H9 (cell line): ENCODE results near the gene HLF. TPM values are rescaled to one million over a fixed set of nuclear protein-coding genes. Genes with fewer than 3 reads are reported as not detected.
A peak's percentile ranks its signal among the peaks of the same experiment; 100 is the strongest.

Experiments
- DNase-seq: peaks from one replicate; pipeline ENCODE4 v3.0.0-alpha.2; 2017
- H2AFZ ChIP-seq: one replicate; pipeline ENCODE4 v1.6.1; 2013; ENCODE audit warnings: mild to moderate bottlenecking, low read length, control low read depth, moderate library complexity
- H2AK5ac ChIP-seq: 2 replicates; pipeline ENCODE4 v1.6.1; 2013; ENCODE audit warnings: low read length, control low read depth, mixed read lengths; ENCODE audit not compliant: insufficient read length
- H2BK120ac ChIP-seq: one replicate; pipeline ENCODE4 v1.6.1; 2013; ENCODE audit warnings: low read depth, mild to moderate bottlenecking, low read length, control low read depth, inconsistent platforms; ENCODE audit not compliant: poor library complexity, severe bottlenecking
- H2BK12ac ChIP-seq: 2 replicates; pipeline ENCODE4 v1.6.1; 2013; ENCODE audit warnings: low read length, control low read depth, mixed read lengths, low read depth; ENCODE audit not compliant: insufficient read length
- H2BK15ac ChIP-seq: 2 replicates; pipeline ENCODE4 v1.6.1; 2013; ENCODE audit warnings: low read depth, low read length, control low read depth
- H2BK20ac ChIP-seq: one replicate; pipeline ENCODE4 v1.6.1; 2013; ENCODE audit warnings: low read depth, mild to moderate bottlenecking, low read length, control low read depth, inconsistent platforms; ENCODE audit not compliant: poor library complexity, severe bottlenecking
- H2BK5ac ChIP-seq: 2 replicates; pipeline ENCODE4 v1.6.1; 2013; ENCODE audit warnings: low read length, control low read depth, mixed read lengths; ENCODE audit not compliant: insufficient read length
- H3K14ac ChIP-seq: 2 replicates; pipeline ENCODE4 v1.6.1; 2013; ENCODE audit warnings: low read length, control low read depth; ENCODE audit not compliant: insufficient read depth
- H3K18ac ChIP-seq: 2 replicates; pipeline ENCODE4 v1.6.1; 2013; ENCODE audit warnings: low read depth, mild to moderate bottlenecking, mixed read lengths, low read length, control low read depth; ENCODE audit not compliant: insufficient read length
- H3K23ac ChIP-seq: 2 replicates; pipeline ENCODE4 v1.6.1; 2013; ENCODE audit warnings: low read length, control low read depth, mixed read lengths, low read depth; ENCODE audit not compliant: insufficient read length
- H3K23me2 ChIP-seq: 2 replicates; pipeline ENCODE4 v1.6.1; 2013; ENCODE audit warnings: low read depth, mild to moderate bottlenecking, mixed read lengths, low read length, control low read depth; ENCODE audit not compliant: insufficient read length, poor library complexity, severe bottlenecking
- H3K27ac ChIP-seq: 2 replicates; pipeline ENCODE4 v1.5.1; 2013; ENCODE audit warnings: low read length, control low read depth, mixed read lengths, low read depth; ENCODE audit not compliant: insufficient read length
- H3K27me3 ChIP-seq: 2 replicates; pipeline ENCODE4 v1.6.1; 2013; ENCODE audit warnings: low read length, control low read depth, inconsistent platforms; ENCODE audit not compliant: insufficient read depth
- H3K4ac ChIP-seq: 2 replicates; pipeline ENCODE4 v1.6.1; 2013; ENCODE audit warnings: low read depth, mild to moderate bottlenecking, control low read depth, inconsistent platforms, low read length, moderate library complexity
- H3K4me1 ChIP-seq: 2 replicates; pipeline ENCODE4 v1.6.1; 2013; ENCODE audit warnings: low read length, control low read depth, inconsistent platforms; ENCODE audit not compliant: insufficient read depth
- H3K4me2 ChIP-seq: 2 replicates; pipeline ENCODE4 v1.6.1; 2013; ENCODE audit warnings: low read length, control low read depth, mixed read lengths; ENCODE audit not compliant: insufficient read length, insufficient read depth
- H3K56ac ChIP-seq: 2 replicates; pipeline ENCODE4 v1.6.1; 2013; ENCODE audit warnings: low read depth, mild to moderate bottlenecking, mixed read lengths, low read length, control low read depth; ENCODE audit not compliant: insufficient read length
- H3K79me1 ChIP-seq: 2 replicates; pipeline ENCODE4 v1.6.1; 2013; ENCODE audit warnings: low read depth, mild to moderate bottlenecking, moderate library complexity, low read length, control low read depth, inconsistent platforms; ENCODE audit not compliant: insufficient read depth, poor library complexity, severe bottlenecking
- H3K79me2 ChIP-seq: 2 replicates; pipeline ENCODE4 v1.6.1; 2013; ENCODE audit warnings: low read length, control low read depth, inconsistent platforms; ENCODE audit not compliant: insufficient read depth
- H3K9ac ChIP-seq: 2 replicates; pipeline ENCODE4 v1.6.1; 2013; ENCODE audit warnings: low read length, control low read depth, mixed read lengths; ENCODE audit not compliant: insufficient read length; ENCODE audit errors: extremely low read depth
- H3K9me3 ChIP-seq: one replicate; pipeline ENCODE4 v1.6.1; 2013; ENCODE audit warnings: low read depth, low read length, inconsistent platforms; ENCODE audit not compliant: control insufficient read depth
- H3T11ph ChIP-seq: one replicate; pipeline ENCODE4 v1.6.1; 2013; ENCODE audit warnings: mild to moderate bottlenecking, low read length, control low read depth, inconsistent platforms
- H4K20me1 ChIP-seq: one replicate; pipeline ENCODE4 v1.6.1; 2013; ENCODE audit not compliant: control insufficient read depth, insufficient read length, insufficient read depth
- H4K5ac ChIP-seq: 2 replicates; pipeline ENCODE4 v1.6.1; 2013; ENCODE audit warnings: low read depth, mild to moderate bottlenecking, mixed read lengths, low read length, control low read depth; ENCODE audit not compliant: insufficient read length
- H4K8ac ChIP-seq: replicated peaks from 2 replicates; pipeline ENCODE4 v1.6.1; 2013; ENCODE audit warnings: low read length, control low read depth, mixed read lengths, low read depth; ENCODE audit not compliant: insufficient read length
- H4K91ac ChIP-seq: 2 replicates; pipeline ENCODE4 v1.6.1; 2013; ENCODE audit warnings: low read depth, mild to moderate bottlenecking, moderate library complexity, mixed read lengths, low read length, control low read depth; ENCODE audit not compliant: insufficient read length
- H3K27ac Mint-ChIP-seq, 3 experiments: 2 replicates in 2 of 3; 3 replicates in 1 of 3; pipeline ENCODE4 v1.8.0; 2020 to 2021; ENCODE audit warnings: mixed read lengths in 3 of 3, mild to moderate bottlenecking in 1 of 3, moderate library complexity in 1 of 3
- H3K27me3 Mint-ChIP-seq: 2 replicates; pipeline ENCODE4 v1.8.0; 2021; ENCODE audit warnings: low read depth, mild to moderate bottlenecking, moderate library complexity, mixed read lengths
- H3K36me3 Mint-ChIP-seq, 3 experiments: 2 replicates in 2 of 3; 3 replicates in 1 of 3; pipeline ENCODE4 v1.8.0; 2020 to 2021; ENCODE audit warnings: low read depth in 3 of 3, mixed read lengths in 3 of 3; ENCODE audit not compliant: insufficient read depth in 1 of 3
- H3K4me1 Mint-ChIP-seq, 2 experiments: 2 replicates each; pipeline ENCODE4 v1.8.0; 2020; ENCODE audit warnings: mixed read lengths in 2 of 2
- H3K4me3 Mint-ChIP-seq, 2 experiments: 2 replicates in 1 of 2; 3 replicates in 1 of 2; pipeline ENCODE4 v1.8.0; 2020 to 2021; ENCODE audit warnings: mild to moderate bottlenecking in 2 of 2, mixed read lengths in 2 of 2, moderate library complexity in 1 of 2
- H3K9me3 Mint-ChIP-seq, 2 experiments: 2 replicates in 1 of 2; 3 replicates in 1 of 2; pipeline ENCODE4 v1.8.0; 2020; ENCODE audit warnings: mild to moderate bottlenecking in 2 of 2, mixed read lengths in 2 of 2, moderate library complexity in 1 of 2
- WGBS: extraction: QIAGEN DNeasy Blood & Tissue Kit; methylation state at CpG from one replicate; pipeline ENCODE4 v1.1.7; 2013; ENCODE audit warnings: missing lambda C conversion rate, low lambda C conversion rate, mixed read lengths; ENCODE audit not compliant: insufficient read length; ENCODE audit errors: extremely low coverage; 5-methylcytosine and 5-hydroxymethylcytosine counted together
- total RNA-seq: library from RNA; stranded (reverse); gene quantifications from 2 replicates; pipeline ENCODE4 v1.2.1, GENCODE V29; 2021
- TF ChIP-seq, protein P1 (sequence below): fragments of 200-600 bp; sonication (generic); conservative IDR thresholded peaks from 3 replicates; pipeline ENCODE4 v1.8.0; 2021; ENCODE audit warnings: antibody characterized with exemption, mild to moderate bottlenecking

Gene HLF
- total RNA-seq, 1 experiment from 2014 or later: 0.17 TPM

DNA sequence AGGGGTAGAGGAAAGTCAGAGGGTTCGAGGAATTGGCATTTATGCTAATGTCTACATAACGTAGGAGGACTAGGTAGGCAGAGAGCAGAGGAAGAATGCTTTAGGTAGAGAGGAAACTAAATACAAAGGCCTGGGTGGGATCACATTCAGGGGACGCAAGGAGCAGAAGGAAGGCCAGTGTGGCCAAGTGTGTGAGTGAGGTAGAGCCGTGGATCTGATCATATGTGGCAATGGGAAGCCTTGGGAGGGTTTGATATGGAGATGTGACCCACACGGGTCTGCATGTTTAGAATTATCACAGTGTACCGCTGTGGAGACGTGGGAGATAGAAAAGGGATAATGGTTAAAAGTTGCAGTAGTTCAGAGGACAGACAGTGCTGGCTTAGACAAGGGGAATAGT is 43.1 kb downstream of the HLF start:
- H3K4ac ChIP-seq: no peak overlapping the region
- no peak overlapping the region for H4K91ac ChIP-seq
- H4K8ac ChIP-seq: no peak overlapping the region
- H3K27ac ChIP-seq: no peak overlapping the region
- WGBS: no CpG with 5 or more reads among the region's 7 CpGs
- H3K23me2 ChIP-seq: no peaks in the 10 kb centered on the region
- TF ChIP-seq, protein P1, sequence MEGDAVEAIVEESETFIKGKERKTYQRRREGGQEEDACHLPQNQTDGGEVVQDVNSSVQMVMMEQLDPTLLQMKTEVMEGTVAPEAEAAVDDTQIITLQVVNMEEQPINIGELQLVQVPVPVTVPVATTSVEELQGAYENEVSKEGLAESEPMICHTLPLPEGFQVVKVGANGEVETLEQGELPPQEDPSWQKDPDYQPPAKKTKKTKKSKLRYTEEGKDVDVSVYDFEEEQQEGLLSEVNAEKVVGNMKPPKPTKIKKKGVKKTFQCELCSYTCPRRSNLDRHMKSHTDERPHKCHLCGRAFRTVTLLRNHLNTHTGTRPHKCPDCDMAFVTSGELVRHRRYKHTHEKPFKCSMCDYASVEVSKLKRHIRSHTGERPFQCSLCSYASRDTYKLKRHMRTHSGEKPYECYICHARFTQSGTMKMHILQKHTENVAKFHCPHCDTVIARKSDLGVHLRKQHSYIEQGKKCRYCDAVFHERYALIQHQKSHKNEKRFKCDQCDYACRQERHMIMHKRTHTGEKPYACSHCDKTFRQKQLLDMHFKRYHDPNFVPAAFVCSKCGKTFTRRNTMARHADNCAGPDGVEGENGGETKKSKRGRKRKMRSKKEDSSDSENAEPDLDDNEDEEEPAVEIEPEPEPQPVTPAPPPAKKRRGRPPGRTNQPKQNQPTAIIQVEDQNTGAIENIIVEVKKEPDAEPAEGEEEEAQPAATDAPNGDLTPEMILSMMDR: no peak
- no peaks in the 10 kb centered on the region for H3K27me3 ChIP-seq
- H2BK12ac ChIP-seq: no peak overlapping the region
- H3K4me3 Mint-ChIP-seq: no peak overlapping the region
- no peaks in the 10 kb centered on the region for H3K4me1 ChIP-seq
- H3K9ac ChIP-seq: no peak overlapping the region
- H3K27ac Mint-ChIP-seq: peak overlapping the region in 1 of 3 experiments; percentile 55; a peak in 2 of 7 replicates
- no peak overlapping the region for H2BK5ac ChIP-seq
- peaks cover 20 to 26% of the 10 kb centered on the region in 2 experiments for H3K4me1 Mint-ChIP-seq
- H2BK120ac ChIP-seq: no peak overlapping the region
- no peak overlapping the region for H2AK5ac ChIP-seq
- H3K4me2 ChIP-seq: no peak overlapping the region
- H3K79me1 ChIP-seq: no peaks in the 10 kb centered on the region
- no peak overlapping the region for H3T11ph ChIP-seq
- no peak overlapping the region for H4K5ac ChIP-seq
- no peak overlapping the region for H2BK15ac ChIP-seq
- H3K14ac ChIP-seq: no peak overlapping the region
- H4K20me1 ChIP-seq: no peaks in the 10 kb centered on the region
- H3K9me3 ChIP-seq: no peaks in the 10 kb centered on the region
- H3K9me3 Mint-ChIP-seq: no peaks in the 10 kb centered on the region; a peak in 1 of 5 replicates
- no peak overlapping the region for H3K18ac ChIP-seq
- no peak overlapping the region for H3K23ac ChIP-seq
- no peak overlapping the region for H2AFZ ChIP-seq
- H2BK20ac ChIP-seq: no peak overlapping the region
- no peak for DNase-seq
- no peak overlapping the region for H3K56ac ChIP-seq
- H3K79me2 ChIP-seq: no peaks in the 10 kb centered on the region
- H3K36me3 Mint-ChIP-seq: no peaks in the 10 kb centered on the region
- H3K27me3 Mint-ChIP-seq: no peaks in the 10 kb centered on the region
